Central memory CD8-positive, alpha-beta T cell (primary cell): ENCODE measurements around the gene SH3D21.
A peak's percentile ranks its signal among the peaks of the same experiment; 100 is the strongest.

ENCODE experiments used
- ATAC-seq: fragments of 150-1000 bp; cut with Tn5 transposase; replicated peaks from 2 replicates; pipeline ENCODE4 v1.10.0; 2022; ENCODE audit warnings: mild to moderate bottlenecking, moderate FRiP score, moderate number of reproducible peaks; ENCODE audit not compliant: poor library complexity, severe bottlenecking; ENCODE audit errors: extremely low read depth
- DNase-seq, 2 donors: peaks; one replicate each; pipeline ENCODE4 v3.0.0; 2021; ENCODE audit warnings: low spot score in 2 of 2
- H3K27ac Mint-ChIP-seq: one replicate; pipeline ENCODE4 v1.8.0; 2022; ENCODE audit warnings: low read depth, mild to moderate bottlenecking, moderate library complexity, mixed read lengths
- H3K27me3 Mint-ChIP-seq: one replicate; pipeline ENCODE4 v1.8.0; 2022; ENCODE audit warnings: mixed read lengths
- H3K36me3 Mint-ChIP-seq: one replicate; pipeline ENCODE4 v1.8.0; 2022; ENCODE audit warnings: mild to moderate bottlenecking, moderate library complexity, mixed read lengths; ENCODE audit not compliant: insufficient read depth
- H3K4me1 Mint-ChIP-seq: one replicate; pipeline ENCODE4 v1.8.0; 2022; ENCODE audit warnings: mixed read lengths
- H3K4me3 Mint-ChIP-seq: one replicate; pipeline ENCODE4 v1.8.0; 2022; ENCODE audit warnings: mild to moderate bottlenecking, moderate library complexity, mixed read lengths
- H3K9me3 Mint-ChIP-seq: one replicate; pipeline ENCODE4 v1.8.0; 2022; ENCODE audit warnings: mixed read lengths

Gene SH3D21

GRCh38 chr1:36306210-36306901 is at the start of gene SH3D21:
Gene SH3D21 (plus strand): TSS chr1:36306368. CDS start chr1:36306421, 53 bp downstream.
- Mint-ChIP-seq H3K27ac (peak within 1 kb of the TSS; percentile 87), H3K36me3 (peaks cover 32% of the 10 kb centered on the region), H3K27me3 (no peaks in the 10 kb centered on the region), H3K9me3 (no peaks in the 10 kb centered on the region), H3K4me3 (peak within 1 kb of the TSS; percentile 91), H3K4me1 (peaks cover 10% of the 10 kb centered on the region)
- DNase-seq, result no peak
- ATAC-seq, result peak; percentile 42

- no peaks in the 10 kb centered on the region for H3K27me3 Mint-ChIP-seq
- H3K4me3 Mint-ChIP-seq, result no peak overlapping the region
- peaks cover 43% of the 10 kb centered on the region for H3K4me1 Mint-ChIP-seq
- H3K9me3 Mint-ChIP-seq, result no peaks in the 10 kb centered on the region
- DNase-seq (no peak), ATAC-seq (no peak)
- peak overlapping the region; percentile 86 for H3K27ac Mint-ChIP-seq
- peaks cover 26% of the 10 kb centered on the region for H3K36me3 Mint-ChIP-seq
Measured at GRCh38 chr1:36256558-36257374, 49.4 kb upstream of the SH3D21 start.

DNA sequence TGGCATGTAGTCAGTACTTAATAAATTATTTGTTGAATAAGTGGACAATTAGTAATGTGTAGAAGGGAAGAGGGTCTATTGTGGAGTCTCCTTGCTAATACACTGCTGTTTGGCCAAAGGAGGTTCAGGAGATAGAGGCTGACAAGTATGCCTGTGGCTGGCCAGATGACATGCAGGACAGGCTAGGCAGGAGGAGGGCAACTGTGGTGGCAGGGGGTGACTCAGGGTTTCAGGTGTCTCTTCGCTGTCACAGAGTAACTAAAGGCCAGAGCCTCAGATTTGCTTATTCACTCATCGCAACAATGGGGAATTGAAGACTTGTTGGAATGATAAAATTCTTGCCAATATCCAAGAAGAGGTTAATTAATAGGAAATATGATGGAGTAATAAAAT is 48.8 kb upstream of the SH3D21 start:
- ATAC-seq, result no peak
- Mint-ChIP-seq H3K27me3 (no peaks in the 10 kb centered on the region), H3K36me3 (peaks cover 28% of the 10 kb centered on the region), H3K27ac (peak overlapping the region; percentile 86), H3K9me3 (no peaks in the 10 kb centered on the region), H3K4me3 (no peak overlapping the region), H3K4me1 (peaks cover 45% of the 10 kb centered on the region)
- DNase-seq, result no peak

DNA sequence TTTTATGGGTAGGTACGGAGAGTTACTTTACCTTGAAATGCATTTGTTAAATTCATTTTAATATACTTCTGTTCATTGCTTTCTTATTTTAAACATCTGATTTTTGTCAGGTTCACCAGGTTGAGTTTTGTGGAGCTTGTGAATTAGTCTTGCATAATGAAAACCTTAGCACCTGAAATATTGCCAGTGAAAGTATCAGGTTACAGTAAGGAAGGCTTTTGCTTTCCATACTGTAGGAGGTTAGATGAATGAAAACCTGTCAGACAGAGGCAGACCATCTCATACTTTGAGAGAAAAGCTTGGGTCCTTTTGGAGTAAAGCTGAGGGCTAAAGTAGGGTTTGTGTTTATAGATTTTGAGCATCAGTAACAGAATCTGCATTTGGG is 47.2 kb upstream of the SH3D21 start:
- H3K36me3 Mint-ChIP-seq, result peaks cover 31% of the 10 kb centered on the region
- no peak overlapping the region for H3K27ac Mint-ChIP-seq
- DNase-seq (no peak), ATAC-seq (no peak)
- peaks cover 43% of the 10 kb centered on the region for H3K4me1 Mint-ChIP-seq
- H3K27me3 Mint-ChIP-seq, result no peaks in the 10 kb centered on the region
- H3K4me3 Mint-ChIP-seq, result no peak overlapping the region
- H3K9me3 Mint-ChIP-seq, result no peaks in the 10 kb centered on the region

GRCh38 chr1:36268981-36269380 is 37.2 kb upstream of the SH3D21 start:
- DNase-seq (no peak), ATAC-seq (no peak)
- Mint-ChIP-seq H3K36me3 (peaks cover 36% of the 10 kb centered on the region), H3K4me1 (peaks cover 17% of the 10 kb centered on the region), H3K9me3 (no peaks in the 10 kb centered on the region), H3K4me3 (no peak overlapping the region), H3K27ac (peak overlapping the region; percentile 32), H3K27me3 (no peaks in the 10 kb centered on the region)

DNA sequence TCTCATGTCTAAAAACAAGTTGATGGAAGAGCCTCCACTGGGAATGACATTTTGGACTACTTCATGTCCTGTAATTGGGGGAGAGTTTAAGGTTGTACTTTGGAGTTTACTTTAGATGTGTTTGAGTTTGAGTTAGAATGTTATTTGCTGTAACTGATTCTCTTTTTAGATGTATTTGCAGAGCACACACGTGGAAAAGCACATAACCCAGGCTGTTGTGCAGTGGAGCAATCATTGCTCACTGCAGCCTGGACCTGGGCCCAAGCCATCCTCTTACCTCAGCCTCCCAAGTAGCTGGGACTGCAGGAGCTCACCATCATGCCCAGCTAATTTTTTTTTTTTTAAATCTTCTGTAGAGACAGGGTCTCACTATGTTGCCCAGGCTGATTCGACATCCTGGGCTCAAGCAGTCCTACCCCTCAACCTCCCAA is 36.7 kb upstream of the SH3D21 start:
- H3K36me3 Mint-ChIP-seq, result peaks cover 34% of the 10 kb centered on the region
- DNase-seq, result no peak
- peaks cover 13% of the 10 kb centered on the region for H3K4me1 Mint-ChIP-seq

DNA sequence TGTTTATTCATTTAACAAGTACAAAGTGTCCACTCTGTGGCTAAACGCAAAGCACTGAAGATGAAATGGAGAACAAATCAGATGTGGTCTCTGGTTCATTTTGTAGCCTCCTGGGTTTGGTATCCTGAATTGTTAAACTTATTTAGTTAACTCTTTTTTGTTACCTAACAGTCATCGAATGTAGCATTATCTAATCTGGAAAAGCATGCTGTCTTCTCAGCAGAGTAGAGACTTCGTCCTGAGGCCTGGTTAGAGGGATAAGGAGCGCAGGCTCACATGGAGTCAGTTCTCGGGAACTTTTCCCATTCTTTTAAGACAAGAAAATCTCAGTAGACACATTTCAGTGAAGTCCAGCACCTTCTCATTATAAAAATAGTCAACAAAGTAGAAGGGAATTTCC is 33.1 kb upstream of the SH3D21 start:
- H3K27ac Mint-ChIP-seq, result peak overlapping the region; percentile 62
- ATAC-seq, result no peak
- H3K36me3 Mint-ChIP-seq, result peaks cover 36% of the 10 kb centered on the region
- H3K4me3 Mint-ChIP-seq, result no peak overlapping the region
- H3K9me3 Mint-ChIP-seq, result no peaks in the 10 kb centered on the region
- no peak for DNase-seq
- H3K4me1 Mint-ChIP-seq, result peaks cover 6% of the 10 kb centered on the region
- H3K27me3 Mint-ChIP-seq, result no peaks in the 10 kb centered on the region

More for the DNA sequence above, 36.7 kb upstream of the SH3D21 start:
- no peaks in the 10 kb centered on the region for H3K9me3 Mint-ChIP-seq
- peak overlapping the region; percentile 32 for H3K27ac Mint-ChIP-seq
- no peaks in the 10 kb centered on the region for H3K27me3 Mint-ChIP-seq
- H3K4me3 Mint-ChIP-seq, result no peak overlapping the region
- ATAC-seq, result no peak

- no peak overlapping the region for H3K27ac Mint-ChIP-seq
Measured at GRCh38 chr1:36274201-36274600, 32.0 kb upstream of the SH3D21 start.

DNA sequence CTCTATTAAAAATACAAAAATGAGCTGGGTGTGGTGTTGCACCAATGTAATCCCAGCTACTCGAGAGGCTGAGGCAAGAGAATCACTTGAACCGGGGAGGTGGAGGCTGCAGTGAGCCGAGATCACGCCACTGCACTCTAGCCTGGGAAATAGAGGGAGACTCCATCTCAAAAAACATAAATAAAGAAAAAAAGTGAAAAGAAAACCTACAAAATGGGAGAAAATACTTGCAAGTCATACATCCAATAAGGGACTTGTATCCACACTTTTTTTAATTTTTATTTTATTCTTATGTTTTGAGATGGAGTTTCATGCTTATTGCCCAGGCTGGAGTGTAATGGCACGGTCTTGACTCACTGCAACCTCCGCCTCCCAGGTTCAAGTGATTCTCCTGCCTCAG is 29.5 kb upstream of the SH3D21 start:
- DNase-seq, result no peak
- H3K27ac Mint-ChIP-seq, result no peak overlapping the region
- H3K27me3 Mint-ChIP-seq, result no peaks in the 10 kb centered on the region
- peaks cover 26% of the 10 kb centered on the region for H3K36me3 Mint-ChIP-seq
- H3K4me3 Mint-ChIP-seq, result no peak overlapping the region
- peaks cover 17% of the 10 kb centered on the region for H3K4me1 Mint-ChIP-seq
- ATAC-seq, result no peak
- no peaks in the 10 kb centered on the region for H3K9me3 Mint-ChIP-seq

More at GRCh38 chr1:36274201-36274600, 32.0 kb upstream of the SH3D21 start:
- Mint-ChIP-seq H3K36me3 (peaks cover 34% of the 10 kb centered on the region), H3K27me3 (no peaks in the 10 kb centered on the region), H3K4me1 (peaks cover 9% of the 10 kb centered on the region), H3K4me3 (no peak overlapping the region), H3K9me3 (no peaks in the 10 kb centered on the region)
- no peak for ATAC-seq
- DNase-seq, result no peak

DNA sequence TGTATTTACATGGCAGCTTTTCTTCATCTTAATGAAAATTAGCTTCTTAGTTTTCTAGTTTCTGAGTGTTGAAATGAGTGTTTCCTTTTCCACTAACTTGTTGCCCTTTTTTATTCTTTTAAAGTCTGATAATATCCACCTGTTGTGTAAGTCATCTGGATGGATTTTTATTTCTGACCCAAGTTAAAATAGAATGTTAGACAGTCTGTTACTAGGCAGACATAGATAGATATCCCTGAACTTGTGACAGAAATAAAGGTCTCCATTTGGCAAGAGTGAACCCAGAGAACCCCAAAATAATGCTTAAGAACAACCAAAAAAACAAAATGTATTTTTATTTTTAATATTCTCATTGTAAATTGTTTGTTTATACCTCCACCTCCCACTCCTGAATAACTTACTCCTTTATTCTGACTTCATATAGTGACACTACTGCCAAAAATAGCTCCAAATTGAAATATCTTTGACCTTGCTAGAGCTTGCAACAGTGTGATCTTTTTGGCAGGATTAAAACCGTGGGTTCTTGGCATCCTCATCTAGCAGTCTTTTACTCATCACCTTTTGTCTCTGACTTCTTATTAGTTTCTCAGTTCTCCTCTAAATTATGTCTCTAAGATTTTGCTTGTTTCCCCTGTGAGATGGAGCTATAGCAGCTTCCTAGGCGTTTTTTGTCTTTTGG is 26.9 kb upstream of the SH3D21 start:
- Mint-ChIP-seq H3K4me1 (peaks cover 22% of the 10 kb centered on the region), H3K9me3 (no peaks in the 10 kb centered on the region), H3K36me3 (peaks cover 29% of the 10 kb centered on the region), H3K27ac (peak overlapping the region; percentile 52), H3K27me3 (no peaks in the 10 kb centered on the region), H3K4me3 (no peak overlapping the region)
- DNase-seq (no peak), ATAC-seq (no peak)

GRCh38 chr1:36279789-36280296 is 26.3 kb upstream of the SH3D21 start:
- DNase-seq (no peak), ATAC-seq (no peak)
- no peaks in the 10 kb centered on the region for H3K9me3 Mint-ChIP-seq
- H3K27me3 Mint-ChIP-seq, result no peaks in the 10 kb centered on the region
- H3K27ac Mint-ChIP-seq, result peak overlapping the region; percentile 52
- H3K36me3 Mint-ChIP-seq, result peaks cover 29% of the 10 kb centered on the region
- H3K4me1 Mint-ChIP-seq, result peaks cover 22% of the 10 kb centered on the region
- no peak overlapping the region for H3K4me3 Mint-ChIP-seq

- Mint-ChIP-seq H3K36me3 (peaks cover 48% of the 10 kb centered on the region), H3K9me3 (no peaks in the 10 kb centered on the region), H3K4me1 (peaks cover 27% of the 10 kb centered on the region), H3K27ac (no peak overlapping the region), H3K4me3 (no peak overlapping the region), H3K27me3 (no peaks in the 10 kb centered on the region)
- no peak for ATAC-seq
- no peak for DNase-seq
Measured at GRCh38 chr1:36284061-36284460, 22.1 kb upstream of the SH3D21 start.
